K562 (cell line): Measurements from ENCODE around the gene POLD1. TPM values are rescaled to one million over a fixed set of nuclear protein-coding genes. Genes with fewer than 3 reads are reported as not detected.
A peak's percentile ranks its signal among the peaks of the same experiment; 100 is the strongest.

Source experiments
- BRF1 ChIP-seq: IDR thresholded peaks from 3 replicates; pipeline ENCODE4 v1.6.1; 2011; ENCODE audit warnings: borderline replicate concordance, mild to moderate bottlenecking; ENCODE audit not compliant: insufficient read length; ENCODE audit errors: extremely low read depth
- EHMT2 ChIP-seq: fragments of 450-650 bp; IDR thresholded peaks from 2 replicates; pipeline ENCODE4 v1.6.1; 2018; ENCODE audit warnings: antibody characterized with exemption
- ESRRB ChIP-seq: fragments of 250-450 bp; sonication (Bioruptor Pico); IDR thresholded peaks from 2 replicates; pipeline ENCODE4 v1.5.0; 2020; ENCODE audit warnings: mild to moderate bottlenecking, moderate library complexity, borderline replicate concordance
- FOXJ2 ChIP-seq: fragments of 200-800 bp; sonication (Bioruptor generic); IDR thresholded peaks from 2 replicates; pipeline ENCODE4 v1.6.1; 2016; ENCODE audit warnings: missing genetic modification characterization, missing compliant biosample characterization
- HLTF ChIP-seq: fragments of 450-650 bp; IDR thresholded peaks from 2 replicates; pipeline ENCODE4 v1.6.1; 2016
- KAT2B ChIP-seq: IDR thresholded peaks from one replicate; pipeline ENCODE4 v1.6.1; 2012; ENCODE audit warnings: low read depth, mild to moderate bottlenecking, control low read depth, inconsistent platforms, low read length, moderate library complexity
- MEF2A ChIP-seq: IDR thresholded peaks from 2 replicates; pipeline ENCODE4 v1.6.1; 2011; ENCODE audit warnings: low read depth, mild to moderate bottlenecking, low read length, moderate library complexity; ENCODE audit not compliant: control insufficient read depth
- MEIS2 ChIP-seq: fragments of 450-650 bp; IDR thresholded peaks from 2 replicates; pipeline ENCODE4 v1.6.1; 2014; ENCODE audit warnings: mild to moderate bottlenecking; ENCODE audit not compliant: partially characterized antibody
- NCOA4 ChIP-seq: fragments of 450-650 bp; IDR thresholded peaks from 2 replicates; pipeline ENCODE4 v1.6.1; 2018; ENCODE audit warnings: mild to moderate bottlenecking; ENCODE audit not compliant: partially characterized antibody
- NFE2 ChIP-seq: IDR thresholded peaks from 2 replicates; pipeline ENCODE4 v1.6.1; 2014; ENCODE audit warnings: antibody characterized with exemption, low read depth
- NR2C1 ChIP-seq, 2 experiments: fragments of 450-650 bp; IDR thresholded peaks; 2 replicates each; pipeline ENCODE4 v1.6.1; 2017; ENCODE audit warnings: mild to moderate bottlenecking in 2 of 2, antibody characterized with exemption in 1 of 2, inconsistent platforms in 1 of 2, missing compliant biosample characterization in 1 of 2, missing genetic modification characterization in 1 of 2
- WHSC1 ChIP-seq: IDR thresholded peaks from one replicate; pipeline ENCODE4 v1.6.1; 2012; ENCODE audit warnings: low read length, control low read depth, inconsistent platforms
- ZFP30 ChIP-seq: fragments of 250-450 bp; sonication (Bioruptor Pico); IDR thresholded peaks from 2 replicates; pipeline ENCODE4 v1.8.0; 2022; ENCODE audit warnings: moderate library complexity, mild to moderate bottlenecking, inconsistent platforms, borderline replicate concordance
- ZKSCAN8 ChIP-seq: fragments of 200-800 bp; sonication (Bioruptor generic); IDR thresholded peaks from 2 replicates; pipeline ENCODE4 v1.6.1; 2016; ENCODE audit warnings: missing genetic modification characterization, missing compliant biosample characterization
- ZNF354B ChIP-seq: fragments of 250-450 bp; sonication (Bioruptor Pico); IDR thresholded peaks from 2 replicates; pipeline ENCODE4 v1.4.0; 2020
- polyA plus RNA-seq, 8 experiments: library from polyadenylated mRNA; depleted of rRNA in 4 of 8; stranded (reverse) in 5 of 8; unstranded in 3 of 8; fragments of >200 nt; fragmentation: Nextera tagmentation in 2 of 8; fragmentation: Illumina TruSeq in 1 of 8; extraction: Ambion mirVana in 2 of 8; extraction: Trizol in 1 of 8; gene quantifications; 2 replicates each; pipeline versions ENCODE4 v1.2.1 to v1.2.3, GENCODE V29; 2011 to 2014; ENCODE audit warnings: inconsistent platforms in 1 of 8, missing spikeins in 1 of 8
- total RNA-seq, 7 experiments: library from RNA; depleted of rRNA in 6 of 7; stranded (reverse); fragments of >200 nt in 6 of 7; fragmentation: Illumina TruSeq in 2 of 7; extraction: Trizol in 2 of 7; gene quantifications; 2 replicates each; pipeline versions ENCODE4 v1.2.1 to v1.2.3, GENCODE V29; 2011 to 2021; ENCODE audit warnings: low replicate concordance in 1 of 7
- TF ChIP-seq, protein P1 (sequence below): sonication (generic); formaldehyde crosslinking; IDR thresholded peaks from 2 replicates; pipeline ENCODE4 v1.8.0; 2022; ENCODE audit warnings: mild to moderate bottlenecking, missing genetic modification reagents
- TF ChIP-seq, protein P2 (sequence below): fragments of 250-450 bp; sonication (Bioruptor Pico); IDR thresholded peaks from 2 replicates; pipeline ENCODE4 v1.5.0; 2022; ENCODE audit warnings: mild to moderate bottlenecking
- TF ChIP-seq, protein P3 (sequence below): sonication (generic); formaldehyde crosslinking; IDR thresholded peaks from 2 replicates; pipeline ENCODE4 v1.8.1; 2022; ENCODE audit warnings: missing genetic modification reagents
- TF ChIP-seq, protein P4 (sequence below): sonication (generic); formaldehyde crosslinking; IDR thresholded peaks from 2 replicates; pipeline ENCODE4 v1.8.0; 2022; ENCODE audit warnings: mild to moderate bottlenecking, missing genetic modification reagents

POLD1 gene
- total and polyA plus RNA-seq, 9 of the 15 experiments (the other 6 are each of a cell fraction or from before 2014, with no cell fraction given) = 1.3 to 312 (median 47.8) TPM

DNA sequence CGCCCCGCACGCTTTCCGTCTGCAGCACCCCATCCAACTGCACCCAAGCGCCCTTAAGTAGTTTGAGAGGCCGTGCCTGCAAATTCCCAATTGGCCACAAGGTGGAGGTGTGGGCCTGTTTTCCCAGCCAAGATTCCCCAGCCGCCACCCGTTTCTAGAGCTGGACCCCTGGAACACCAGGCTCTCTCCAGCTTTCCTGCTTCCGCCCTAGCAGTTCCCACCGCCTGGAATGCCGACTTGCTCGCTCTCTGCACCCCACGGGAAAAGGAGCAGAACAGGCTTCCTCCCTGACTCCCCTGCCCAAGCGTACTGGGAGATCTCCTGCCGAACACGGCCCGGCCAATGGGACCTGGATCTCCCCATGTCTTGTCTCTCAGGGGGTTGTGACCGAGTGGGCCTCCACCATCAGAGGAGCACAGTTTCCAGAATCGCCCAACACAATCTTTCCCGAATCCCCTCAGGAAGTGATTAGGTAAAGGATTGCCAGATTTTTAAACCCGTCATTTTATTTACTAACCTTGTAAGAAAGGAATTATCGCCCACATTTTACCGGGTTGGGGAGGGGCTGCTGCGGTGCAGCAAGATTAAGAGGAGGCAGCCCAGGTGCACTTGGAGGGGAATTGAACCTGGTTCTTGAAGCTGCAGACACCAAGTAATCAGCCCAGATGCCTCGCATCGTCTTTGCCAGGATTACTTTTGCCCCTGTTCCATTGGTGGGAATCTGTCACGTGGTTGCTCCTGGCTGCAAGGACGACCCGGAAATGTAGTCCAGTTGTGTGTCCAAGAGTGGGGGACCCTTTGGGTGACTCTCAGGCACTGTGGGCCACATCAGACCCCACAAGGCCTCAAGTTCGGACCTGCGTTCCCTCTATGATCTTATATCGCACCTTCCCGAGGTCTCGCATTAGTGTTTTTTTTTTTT, 15.2 kb upstream of the POLD1 start (continued):
- TF ChIP-seq, protein P1, sequence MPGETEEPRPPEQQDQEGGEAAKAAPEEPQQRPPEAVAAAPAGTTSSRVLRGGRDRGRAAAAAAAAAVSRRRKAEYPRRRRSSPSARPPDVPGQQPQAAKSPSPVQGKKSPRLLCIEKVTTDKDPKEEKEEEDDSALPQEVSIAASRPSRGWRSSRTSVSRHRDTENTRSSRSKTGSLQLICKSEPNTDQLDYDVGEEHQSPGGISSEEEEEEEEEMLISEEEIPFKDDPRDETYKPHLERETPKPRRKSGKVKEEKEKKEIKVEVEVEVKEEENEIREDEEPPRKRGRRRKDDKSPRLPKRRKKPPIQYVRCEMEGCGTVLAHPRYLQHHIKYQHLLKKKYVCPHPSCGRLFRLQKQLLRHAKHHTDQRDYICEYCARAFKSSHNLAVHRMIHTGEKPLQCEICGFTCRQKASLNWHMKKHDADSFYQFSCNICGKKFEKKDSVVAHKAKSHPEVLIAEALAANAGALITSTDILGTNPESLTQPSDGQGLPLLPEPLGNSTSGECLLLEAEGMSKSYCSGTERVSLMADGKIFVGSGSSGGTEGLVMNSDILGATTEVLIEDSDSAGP (CRISPR knock-in tag) = no peak
- TF ChIP-seq MEF2A = no peak
- TF ChIP-seq ZKSCAN8 (CRISPR knock-in tag) = no peak
- no peak for TF ChIP-seq EHMT2
- no peak for TF ChIP-seq WHSC1
- TF ChIP-seq ESRRB = no peak
- TF ChIP-seq, protein P2, sequence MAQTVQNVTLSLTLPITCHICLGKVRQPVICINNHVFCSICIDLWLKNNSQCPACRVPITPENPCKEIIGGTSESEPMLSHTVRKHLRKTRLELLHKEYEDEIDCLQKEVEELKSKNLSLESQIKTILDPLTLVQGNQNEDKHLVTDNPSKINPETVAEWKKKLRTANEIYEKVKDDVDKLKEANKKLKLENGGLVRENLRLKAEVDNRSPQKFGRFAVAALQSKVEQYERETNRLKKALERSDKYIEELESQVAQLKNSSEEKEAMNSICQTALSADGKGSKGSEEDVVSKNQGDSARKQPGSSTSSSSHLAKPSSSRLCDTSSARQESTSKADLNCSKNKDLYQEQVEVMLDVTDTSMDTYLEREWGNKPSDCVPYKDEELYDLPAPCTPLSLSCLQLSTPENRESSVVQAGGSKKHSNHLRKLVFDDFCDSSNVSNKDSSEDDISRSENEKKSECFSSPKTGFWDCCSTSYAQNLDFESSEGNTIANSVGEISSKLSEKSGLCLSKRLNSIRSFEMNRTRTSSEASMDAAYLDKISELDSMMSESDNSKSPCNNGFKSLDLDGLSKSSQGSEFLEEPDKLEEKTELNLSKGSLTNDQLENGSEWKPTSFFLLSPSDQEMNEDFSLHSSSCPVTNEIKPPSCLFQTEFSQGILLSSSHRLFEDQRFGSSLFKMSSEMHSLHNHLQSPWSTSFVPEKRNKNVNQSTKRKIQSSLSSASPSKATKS = no peak
- TF ChIP-seq MEIS2 = no peak
- TF ChIP-seq NR2C1 (IDR thresholded peaks at IDR 0.05) = peak; percentile 46; the same call in 1 of the 2 replicates
- TF ChIP-seq NR2C1 (tag; IDR thresholded peaks at IDR 0.05) = no peak
- TF ChIP-seq, protein P3, sequence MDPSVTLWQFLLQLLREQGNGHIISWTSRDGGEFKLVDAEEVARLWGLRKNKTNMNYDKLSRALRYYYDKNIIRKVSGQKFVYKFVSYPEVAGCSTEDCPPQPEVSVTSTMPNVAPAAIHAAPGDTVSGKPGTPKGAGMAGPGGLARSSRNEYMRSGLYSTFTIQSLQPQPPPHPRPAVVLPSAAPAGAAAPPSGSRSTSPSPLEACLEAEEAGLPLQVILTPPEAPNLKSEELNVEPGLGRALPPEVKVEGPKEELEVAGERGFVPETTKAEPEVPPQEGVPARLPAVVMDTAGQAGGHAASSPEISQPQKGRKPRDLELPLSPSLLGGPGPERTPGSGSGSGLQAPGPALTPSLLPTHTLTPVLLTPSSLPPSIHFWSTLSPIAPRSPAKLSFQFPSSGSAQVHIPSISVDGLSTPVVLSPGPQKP (CRISPR knock-in tag) = no peak
- no peak for TF ChIP-seq ZNF354B (CRISPR knock-in tag)
- TF ChIP-seq FOXJ2 (tag) = no peak
- TF ChIP-seq HLTF = no peak
- TF ChIP-seq, protein P4, sequence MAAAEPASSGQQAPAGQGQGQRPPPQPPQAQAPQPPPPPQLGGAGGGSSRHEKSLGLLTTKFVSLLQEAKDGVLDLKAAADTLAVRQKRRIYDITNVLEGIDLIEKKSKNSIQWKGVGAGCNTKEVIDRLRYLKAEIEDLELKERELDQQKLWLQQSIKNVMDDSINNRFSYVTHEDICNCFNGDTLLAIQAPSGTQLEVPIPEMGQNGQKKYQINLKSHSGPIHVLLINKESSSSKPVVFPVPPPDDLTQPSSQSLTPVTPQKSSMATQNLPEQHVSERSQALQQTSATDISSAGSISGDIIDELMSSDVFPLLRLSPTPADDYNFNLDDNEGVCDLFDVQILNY (CRISPR knock-in tag) = no peak
- no peak for TF ChIP-seq ZFP30 (CRISPR knock-in tag)
- no peak for TF ChIP-seq BRF1
- no peak for TF ChIP-seq NFE2
- no peak for TF ChIP-seq NCOA4
- no peak for TF ChIP-seq KAT2B
